GM21528 (cell line): ENCODE results near the gene MBOAT7.
A peak's percentile ranks its signal among the peaks of the same experiment; 100 is the strongest.

Source experiments
- ATAC-seq: cut with Tn5 transposase; IDR thresholded peaks from one replicate; pipeline ENCODE4 v1.9.1; 2021; ENCODE audit warnings: mild to moderate bottlenecking, moderate library complexity; ENCODE audit not compliant: unreplicated experiment, low FRiP score

MBOAT7 gene

DNA sequence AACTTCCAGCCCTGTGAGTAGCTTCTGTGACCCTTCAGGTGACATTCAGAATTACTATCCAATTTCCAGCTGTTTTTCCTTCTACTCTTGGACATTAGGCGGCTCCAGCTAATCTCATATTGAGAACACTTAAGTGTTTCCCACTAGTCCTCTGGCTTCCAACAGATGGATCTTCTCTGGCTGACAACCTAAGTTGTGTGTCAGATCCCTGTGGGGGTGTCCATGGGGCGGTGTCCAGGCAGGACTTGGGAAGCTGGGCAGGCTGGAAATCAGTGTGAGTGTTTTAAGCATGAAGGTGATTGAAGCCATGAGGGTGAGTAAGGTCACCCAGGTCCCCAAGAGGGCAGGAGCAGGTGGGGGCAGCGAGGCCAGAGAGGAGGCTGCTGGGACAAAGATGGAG, 41.7 kb downstream of the MBOAT7 start:
- no peak for ATAC-seq

DNA sequence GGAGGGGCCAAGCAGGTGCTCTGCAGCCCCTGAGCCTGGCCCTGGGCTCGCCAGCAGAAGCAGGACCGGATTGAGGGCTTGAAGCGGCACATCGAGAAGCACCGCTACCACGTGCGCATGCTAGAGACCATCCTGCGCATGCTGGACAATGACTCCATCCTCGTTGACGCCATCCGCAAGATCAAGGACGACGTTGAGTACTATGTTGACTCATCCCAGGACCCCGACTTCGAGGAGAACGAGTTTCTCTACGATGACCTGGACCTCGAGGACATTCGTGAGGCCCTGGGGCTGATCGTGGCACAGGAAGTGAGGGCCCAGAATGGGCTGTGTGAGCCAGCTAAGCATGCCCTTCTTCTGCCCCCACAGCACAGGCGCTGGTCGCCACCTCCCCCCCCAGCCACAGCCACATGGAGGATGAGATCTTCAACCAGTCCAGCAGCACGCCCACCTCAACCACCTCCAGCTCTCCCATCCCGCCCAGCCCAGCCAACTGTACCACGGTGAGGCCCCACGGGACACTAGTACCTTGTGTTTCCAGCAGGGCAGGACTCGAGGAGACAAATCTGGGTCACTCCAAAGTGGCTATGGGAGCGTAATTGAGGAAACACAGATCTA, 43.7 kb downstream of the MBOAT7 start:
- no peak for ATAC-seq

DNA sequence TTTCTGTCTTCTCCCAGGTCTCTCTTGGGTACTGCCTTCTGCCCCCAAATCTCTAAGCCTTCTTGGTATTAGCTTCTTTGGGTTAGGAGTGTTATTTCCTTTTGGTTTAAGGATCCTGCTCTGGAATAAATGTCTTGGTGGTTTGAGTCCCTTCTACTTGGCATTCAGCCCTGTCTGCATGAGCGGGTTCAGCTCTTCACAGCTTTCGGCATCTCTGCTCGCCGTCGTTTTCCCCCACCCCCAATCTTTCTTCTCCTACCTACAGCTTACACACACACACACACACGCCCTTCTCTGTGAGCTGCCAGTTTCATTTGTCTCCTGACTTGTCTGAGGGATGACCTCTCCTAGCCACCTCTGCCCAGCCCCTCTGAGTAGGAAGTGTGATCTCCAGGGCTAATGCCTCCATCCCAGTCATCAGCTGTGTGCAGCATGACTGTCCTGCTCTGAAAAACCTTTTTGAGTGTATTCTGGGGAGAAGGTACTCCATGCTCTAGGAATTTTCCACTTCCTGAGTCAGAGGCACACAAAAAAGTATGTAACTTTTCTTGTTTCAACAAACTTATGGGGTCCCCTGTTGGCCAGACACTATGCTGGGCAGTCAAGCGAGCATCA, 47.1 kb downstream of the MBOAT7 start:
- no peak for ATAC-seq

DNA sequence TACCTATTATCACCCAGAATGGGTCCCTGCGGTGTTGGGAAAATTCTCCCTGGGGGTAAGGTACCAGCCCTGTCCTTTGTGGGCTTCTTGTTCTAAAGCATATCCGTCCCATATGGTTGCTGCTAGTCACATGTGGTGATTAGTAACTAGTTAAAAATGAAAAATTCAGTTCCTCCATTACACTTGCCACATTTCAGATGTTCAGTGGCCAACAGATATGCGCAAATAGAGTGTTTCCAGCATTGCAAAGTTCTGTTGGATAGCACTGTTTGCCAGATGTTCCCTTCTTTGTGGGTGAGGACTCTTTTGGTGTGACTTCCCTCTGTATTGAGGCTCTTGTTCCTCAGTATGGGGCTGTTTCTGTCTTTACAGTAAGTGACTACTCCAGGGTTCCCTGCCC, 48.0 kb downstream of the MBOAT7 start:
- ATAC-seq = no peak

DNA sequence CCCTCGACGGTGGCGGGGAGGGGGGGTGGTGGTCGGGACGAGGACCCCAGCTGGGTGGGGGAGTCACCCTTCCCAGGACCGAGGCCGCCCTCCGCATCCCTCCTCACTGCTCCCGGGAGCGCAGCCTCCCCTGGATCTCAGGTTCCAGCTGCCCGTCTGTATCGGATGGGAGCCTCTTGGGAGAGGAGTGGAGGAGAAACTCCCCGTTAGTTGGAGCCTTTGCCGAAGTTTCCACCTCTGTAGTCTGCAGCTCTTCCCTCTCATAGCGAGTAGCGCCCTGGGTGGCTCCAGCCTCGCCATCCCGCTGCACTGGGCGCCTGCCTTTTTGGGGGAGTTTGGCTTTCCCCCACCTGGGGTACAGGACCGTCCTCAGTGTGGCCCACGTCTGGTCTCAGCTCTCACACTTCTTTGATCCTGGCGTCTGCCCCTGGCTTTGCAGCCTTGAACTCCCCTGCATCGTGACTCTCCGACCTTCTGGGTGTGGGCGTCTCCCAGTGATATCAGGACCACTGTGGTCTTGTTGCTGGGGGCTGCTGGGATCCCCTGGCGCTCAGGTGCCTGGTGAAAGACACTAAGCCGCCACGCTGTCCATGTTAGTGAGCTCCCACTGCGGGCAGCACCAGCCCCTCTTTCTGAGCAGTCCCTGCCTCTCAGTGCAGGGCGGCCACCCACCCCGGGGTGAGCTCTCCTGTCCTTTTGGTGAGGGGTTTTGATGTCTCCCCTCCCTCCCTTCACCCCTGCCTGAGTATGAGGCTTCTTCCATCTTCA, 50.7 kb downstream of the MBOAT7 start:
- no peak for ATAC-seq

DNA sequence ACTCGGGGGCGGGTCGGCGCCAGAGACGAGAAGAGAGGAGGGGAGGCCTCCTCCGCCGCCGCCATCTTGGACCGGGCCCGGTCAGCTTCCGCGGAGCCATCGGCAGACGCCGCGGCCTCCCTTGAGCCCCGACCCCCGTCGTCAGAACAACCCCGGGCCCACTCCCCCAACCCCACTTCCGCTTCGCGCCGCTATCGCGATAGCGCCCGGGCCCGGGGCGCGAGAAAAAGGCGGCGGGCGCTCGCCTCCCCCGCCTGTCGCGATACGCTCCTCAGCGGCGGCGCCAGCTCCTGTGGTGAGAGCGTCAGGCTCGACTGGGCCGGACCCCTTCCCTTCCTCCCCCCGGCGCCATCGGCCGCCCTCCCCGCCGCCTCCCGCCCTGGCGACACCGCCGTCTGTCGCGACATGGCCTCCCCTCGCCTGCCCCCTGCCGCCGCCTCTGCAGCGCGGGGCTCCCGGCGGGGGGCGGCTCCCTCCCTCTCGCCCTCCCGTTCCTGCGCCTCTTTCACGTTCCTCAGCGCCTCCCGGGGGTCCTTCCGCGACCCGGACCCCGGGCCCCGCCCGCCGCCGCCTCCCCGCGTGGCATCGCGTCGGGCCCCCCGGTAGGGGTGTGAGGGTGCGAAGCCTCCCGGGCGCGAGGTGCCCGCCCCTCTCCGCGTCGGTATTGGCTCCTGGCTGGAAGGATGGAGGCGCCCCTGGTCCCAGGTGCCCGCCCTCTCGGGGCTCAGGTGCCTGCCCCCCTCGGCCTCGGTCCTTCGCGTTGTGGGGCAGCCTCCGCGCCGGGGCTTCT, 51.5 kb downstream of the MBOAT7 start, which contains the start of gene CNOT3:
Gene CNOT3 (plus strand): TSS at position 64 of the 790 bp plus-strand sequence. CDS start 5,217 bp downstream, outside the sequence.
- no peak for ATAC-seq

DNA sequence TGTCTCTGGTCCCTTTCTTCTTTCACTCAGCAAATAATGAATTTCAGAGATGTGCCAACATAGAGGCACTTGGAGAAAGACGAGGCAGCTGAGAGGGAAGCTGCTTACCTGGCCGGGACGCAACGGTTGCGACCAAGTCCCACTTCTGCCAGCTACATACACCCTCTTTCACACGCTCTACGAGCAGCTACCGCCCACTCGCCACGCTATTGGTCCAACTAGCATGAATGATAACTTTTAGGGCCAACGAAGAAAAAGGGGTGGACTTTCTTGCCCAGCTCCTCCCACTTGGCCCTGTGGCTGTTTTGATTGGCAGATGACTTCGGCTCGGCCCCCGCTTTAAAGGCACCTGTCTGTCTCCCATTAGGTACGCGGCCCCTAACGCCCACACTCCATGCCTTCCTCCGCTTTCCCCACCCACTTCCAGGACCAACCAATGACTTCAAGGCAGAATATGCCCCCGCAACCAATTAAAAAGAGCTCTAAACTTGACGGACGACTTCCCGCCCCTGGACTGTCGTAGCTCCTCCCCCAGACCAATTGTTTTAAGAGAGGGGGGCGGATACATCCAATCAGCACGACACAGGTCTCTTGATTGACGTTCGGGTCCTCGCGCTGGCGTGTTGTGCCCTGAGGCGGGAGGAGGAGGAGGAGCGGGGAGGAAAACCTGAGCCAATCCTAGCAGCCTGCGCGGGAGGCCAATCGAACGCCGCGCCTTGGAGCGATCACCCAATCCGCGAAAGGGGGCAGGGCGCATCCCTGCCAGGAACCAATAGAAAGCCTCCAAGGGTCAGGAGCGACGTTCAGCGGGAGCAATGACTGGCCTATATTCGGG, 52.3 kb downstream of the MBOAT7 start:
- ATAC-seq = peak; percentile 76

DNA sequence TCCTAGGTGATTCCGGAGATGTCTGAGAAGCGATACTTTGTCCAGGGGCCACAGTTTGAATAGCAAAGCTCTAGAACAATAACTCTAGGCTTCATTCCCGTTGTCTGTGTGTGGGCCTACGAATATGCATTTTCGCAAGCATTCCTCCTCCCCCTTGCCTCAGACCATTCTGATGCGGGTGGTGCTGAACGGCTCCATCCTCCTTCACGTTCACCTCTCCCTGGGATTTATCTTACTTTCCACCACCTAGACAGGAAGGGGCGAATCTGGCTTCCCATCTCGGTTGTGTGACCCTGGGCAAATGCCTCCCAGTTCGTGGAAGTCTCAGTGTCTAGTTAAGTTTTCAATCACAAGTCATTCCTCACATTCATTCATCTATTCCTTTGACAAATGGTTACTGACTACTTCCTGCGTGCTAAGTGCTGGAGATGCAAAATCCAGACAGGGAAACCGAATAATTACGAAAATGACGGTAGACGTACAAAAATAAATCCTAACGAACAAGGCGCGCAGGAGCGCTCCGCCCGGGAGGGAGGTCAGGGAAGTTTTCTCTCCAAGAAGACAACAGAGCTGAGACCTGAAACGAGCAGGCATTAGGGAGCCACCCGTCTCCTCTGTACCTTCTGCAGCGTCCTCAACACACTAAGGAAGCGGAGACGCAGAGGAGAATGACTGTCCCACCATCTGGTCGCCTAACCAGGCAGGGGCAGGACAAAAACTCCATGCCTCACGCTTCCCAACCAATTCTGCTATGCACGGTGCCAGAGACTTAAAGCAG, 53.1 kb downstream of the MBOAT7 start:
- peak; percentile 0 for ATAC-seq

DNA sequence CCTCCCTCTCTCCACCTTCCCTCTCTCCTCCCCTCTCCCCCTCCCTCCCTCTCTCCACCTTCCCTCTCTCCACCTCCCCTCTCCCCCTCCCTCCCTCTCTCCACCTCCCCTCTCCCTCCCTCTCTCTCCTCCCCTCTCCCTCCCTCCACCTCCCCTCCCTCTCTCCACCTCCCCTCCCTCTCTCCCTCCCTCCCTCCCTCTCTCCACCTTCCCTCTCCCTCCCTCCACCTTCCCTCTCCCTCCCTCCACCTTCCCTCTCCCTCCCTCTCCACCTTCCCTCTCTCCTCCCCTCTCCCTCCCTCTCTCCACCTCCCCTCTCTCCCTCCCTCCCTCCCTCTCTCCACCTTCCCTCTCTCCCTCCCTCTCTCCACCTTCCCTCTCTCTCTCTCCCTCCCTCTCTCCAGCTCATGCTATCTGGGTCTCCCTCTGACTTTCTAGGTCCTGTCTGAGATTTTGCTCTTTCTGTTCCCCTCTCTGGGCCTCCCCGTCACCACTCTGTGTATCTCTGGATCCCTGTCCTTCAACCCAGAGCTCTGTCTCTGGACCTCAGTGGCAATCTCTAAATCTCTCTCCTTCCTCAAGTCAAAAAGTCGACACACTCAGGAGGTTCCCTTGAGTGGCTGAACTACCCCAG, 55.3 kb downstream of the MBOAT7 start:
- no peak for ATAC-seq

DNA sequence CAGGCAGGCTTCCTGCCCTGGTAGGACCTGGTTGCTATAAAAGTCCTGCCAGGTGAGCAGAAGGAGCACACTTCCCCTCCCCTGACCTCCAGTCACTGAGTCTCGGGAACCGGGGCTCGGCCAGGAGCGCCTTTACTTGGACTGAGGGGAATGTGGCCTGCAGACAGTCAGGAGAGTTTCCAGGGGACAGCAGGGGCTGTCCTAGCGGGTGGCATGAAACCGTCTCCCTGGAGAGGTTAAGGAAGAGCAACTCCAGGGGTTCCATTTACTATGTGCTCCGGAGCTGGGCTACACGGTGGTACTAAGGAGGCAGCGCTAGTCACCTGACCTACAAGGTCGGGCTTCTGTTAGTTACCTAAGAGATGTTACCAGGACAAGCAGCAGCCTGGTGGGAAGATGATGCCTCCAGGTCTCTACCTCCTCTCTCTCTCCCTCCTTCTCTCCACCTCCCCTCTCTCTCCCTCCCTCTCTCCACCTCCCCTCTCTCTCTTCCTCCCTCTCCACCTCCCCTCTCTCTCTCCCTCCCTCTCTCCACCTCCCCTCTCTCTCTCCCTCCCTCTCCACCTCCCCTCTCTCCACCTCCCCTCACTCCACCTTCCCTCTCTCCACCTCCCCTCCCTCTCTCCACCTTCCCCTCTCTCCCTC, 55.9 kb downstream of the MBOAT7 start:
- no peak for ATAC-seq

DNA sequence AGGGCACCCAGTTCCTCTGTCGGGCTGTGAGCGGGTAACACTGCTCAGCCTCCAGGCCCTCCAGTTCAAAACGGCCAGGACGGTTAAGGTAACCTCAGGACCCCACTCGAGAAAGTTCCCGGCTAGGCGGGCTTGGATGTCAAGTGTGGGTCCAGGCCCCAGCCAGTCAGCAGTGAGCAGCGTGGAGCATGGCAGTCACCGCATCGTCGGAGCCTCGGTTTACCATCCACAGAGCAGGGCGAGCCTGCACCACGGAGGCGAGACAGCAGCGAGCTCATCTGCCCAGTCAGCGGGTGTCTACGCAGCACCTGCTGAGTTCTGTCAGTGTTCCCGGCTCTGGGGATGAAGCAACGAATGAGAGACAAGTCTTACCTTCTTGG, 59.8 kb downstream of the MBOAT7 start:
- ATAC-seq = no peak

DNA sequence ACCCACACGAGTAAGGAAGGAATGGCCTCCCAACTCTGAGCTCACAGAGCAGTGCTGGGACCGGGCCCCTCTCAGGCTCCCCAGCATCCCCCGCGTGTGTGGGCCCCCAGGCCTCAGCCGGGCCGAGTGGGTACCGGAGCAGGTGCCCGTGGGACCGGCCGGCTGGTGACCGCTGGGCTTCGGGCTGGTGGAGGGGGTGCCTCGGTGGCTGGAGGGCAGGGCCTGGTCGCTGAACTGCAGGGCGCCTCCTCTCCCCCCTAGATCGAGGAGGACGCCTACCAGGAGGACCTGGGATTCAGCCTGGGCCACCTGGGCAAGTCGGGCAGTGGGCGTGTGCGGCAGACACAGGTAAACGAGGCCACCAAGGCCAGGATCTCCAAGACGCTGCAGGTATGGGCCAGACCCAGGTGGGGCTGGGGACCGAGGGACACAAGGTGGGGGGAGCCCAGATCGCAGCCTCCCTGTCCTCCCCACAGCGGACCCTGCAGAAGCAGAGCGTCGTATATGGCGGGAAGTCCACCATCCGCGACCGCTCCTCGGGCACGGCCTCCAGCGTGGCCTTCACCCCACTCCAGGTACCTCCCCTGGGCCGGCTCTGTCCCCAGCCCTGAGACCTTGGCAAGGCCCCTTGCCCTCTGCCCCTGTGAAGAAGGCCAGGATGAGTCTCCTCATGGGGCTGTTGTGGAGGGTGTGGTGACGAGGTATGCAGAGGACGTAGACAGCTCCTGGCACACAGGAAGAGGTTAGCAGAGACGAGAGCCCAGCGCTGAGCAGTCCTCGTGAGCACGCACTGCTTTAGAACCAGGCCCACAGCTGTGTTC, 60.4 kb downstream of the MBOAT7 start:
- ATAC-seq = no peak

DNA sequence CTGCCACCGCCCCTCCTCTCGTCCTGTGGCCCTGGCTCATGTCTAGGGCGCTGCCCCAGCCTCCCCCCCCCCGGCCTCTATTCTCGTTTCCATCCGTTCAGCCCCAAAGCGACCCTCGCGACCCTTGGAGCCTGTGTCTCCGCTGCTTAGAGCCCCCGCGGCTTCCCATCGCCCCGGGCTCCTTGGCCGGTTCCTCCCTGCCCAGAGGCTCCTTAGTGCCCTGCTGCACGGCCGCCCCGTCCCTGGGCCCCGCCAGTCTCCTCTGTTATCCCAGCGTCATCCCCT, 61.0 kb downstream of the MBOAT7 start:
- ATAC-seq = no peak

DNA sequence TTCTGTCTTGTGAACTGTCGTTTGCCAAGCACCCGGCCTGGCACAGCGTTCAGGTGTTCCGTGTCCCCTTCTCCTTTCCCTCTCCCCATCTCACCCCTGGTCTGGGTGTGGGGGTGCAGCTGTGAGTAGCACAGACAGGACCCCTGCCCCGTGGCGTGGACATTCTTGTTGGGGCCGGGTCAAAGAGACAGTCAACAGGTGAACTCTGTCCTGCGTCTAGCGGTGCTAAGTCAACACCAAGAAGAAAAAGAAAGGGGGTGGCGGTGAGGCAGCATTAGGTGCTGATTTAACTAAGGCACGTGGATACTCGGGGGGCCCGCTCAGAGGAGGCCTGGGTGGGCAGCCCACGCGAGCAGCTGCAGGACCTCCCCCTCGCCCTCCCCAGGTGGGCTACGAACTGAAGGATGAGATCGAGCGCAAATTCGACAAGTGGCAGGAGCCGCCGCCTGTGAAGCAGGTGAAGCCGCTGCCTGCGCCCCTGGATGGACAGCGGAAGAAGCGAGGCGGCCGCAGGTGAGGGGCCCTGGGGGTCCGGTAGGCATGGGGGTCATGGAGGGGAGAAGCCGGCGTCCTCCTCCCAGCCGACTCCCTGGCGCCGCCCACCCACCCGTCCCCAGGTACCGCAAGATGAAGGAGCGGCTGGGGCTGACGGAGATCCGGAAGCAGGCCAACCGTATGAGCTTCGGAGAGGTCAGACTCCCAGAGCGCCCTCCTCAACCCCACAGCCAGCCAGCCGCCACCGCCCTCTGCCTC, 61.5 kb downstream of the MBOAT7 start:
- ATAC-seq = no peak

DNA sequence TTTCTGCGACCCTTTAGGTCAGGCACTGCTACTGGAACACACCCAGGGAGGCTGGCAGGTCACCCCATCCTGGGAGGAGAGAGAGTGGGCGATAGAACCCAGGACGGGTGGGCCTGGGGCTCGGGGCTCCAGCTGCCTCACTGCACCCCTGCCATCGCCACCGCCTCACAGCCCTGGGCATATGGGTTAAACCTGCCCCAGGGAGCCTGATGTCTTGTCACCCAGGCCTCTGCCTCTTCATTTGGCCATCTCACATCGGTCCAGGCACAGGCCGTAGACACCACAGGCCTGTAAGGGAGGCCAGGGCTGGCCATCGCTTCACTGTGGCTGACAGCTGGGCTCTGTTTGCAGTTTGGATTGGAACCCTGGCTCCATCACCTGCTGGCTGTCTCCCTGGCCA, 63.7 kb downstream of the MBOAT7 start:
- ATAC-seq = no peak

DNA sequence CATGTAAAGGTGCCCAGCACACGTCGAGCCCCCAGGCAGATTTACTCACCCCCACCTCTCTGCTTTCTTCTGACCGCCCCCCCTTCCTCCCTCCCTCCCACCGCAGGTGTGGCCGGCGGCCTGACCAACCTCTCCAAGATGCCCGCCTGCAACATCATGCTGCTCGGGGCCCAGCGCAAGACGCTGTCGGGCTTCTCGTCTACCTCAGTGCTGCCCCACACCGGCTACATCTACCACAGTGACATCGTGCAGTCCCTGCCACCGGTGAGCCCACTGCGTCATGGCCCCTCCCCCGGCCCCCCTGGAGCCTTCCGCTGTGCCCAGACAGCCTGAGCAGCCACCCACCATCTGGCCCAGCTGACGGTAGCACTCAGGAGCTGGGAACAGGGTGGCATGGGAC, 65.0 kb downstream of the MBOAT7 start:
- ATAC-seq = no peak

DNA sequence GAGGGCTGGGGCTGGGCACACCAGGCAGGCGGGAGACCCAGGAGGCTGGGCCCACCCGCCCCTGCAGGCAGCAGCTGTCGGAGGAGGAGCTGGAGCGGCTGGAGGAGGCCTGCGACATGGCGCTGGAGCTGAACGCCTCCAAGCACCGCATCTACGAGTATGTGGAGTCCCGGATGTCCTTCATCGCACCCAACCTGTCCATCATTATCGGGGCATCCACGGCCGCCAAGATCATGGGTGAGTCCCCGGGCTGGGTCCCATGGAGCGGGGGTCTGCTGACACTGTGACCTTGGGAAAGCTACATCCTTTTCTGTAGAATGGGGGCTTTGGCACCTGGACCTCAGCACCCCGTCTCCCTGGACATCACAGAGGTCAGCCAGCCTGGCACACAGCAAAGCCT, 65.7 kb downstream of the MBOAT7 start:
- ATAC-seq = no peak
